Kidney capillary endothelial cell (primary cell): ENCODE results near the gene RAB4B.
"Not testable (repeated sequence)": the region's sequence is repeated elsewhere in the genome, so short reads cannot be mapped to it uniquely, and the experiment has no call there.

Source experiments
- DNase-seq: peaks from one replicate; pipeline ENCODE4 v3.0.0-alpha.2; 2018; ENCODE audit warnings: low spot score

RAB4B gene

GRCh38 chr19:40822704-40823553 lies 44.9 kb downstream of the RAB4B start:
- DNase-seq: not testable (repeated sequence)

GRCh38 chr19:40824916-40825315 lies 46.9 kb downstream of the RAB4B start:
- DNase-seq: not testable (repeated sequence)

GRCh38 chr19:40825460-40826095 lies 47.5 kb downstream of the RAB4B start:
- not testable (repeated sequence) for DNase-seq

GRCh38 chr19:40826312-40826698 lies 48.3 kb downstream of the RAB4B start:
- not testable (repeated sequence) for DNase-seq

- not testable (repeated sequence) for DNase-seq
Measured at GRCh38 chr19:40826699-40827385, 48.8 kb downstream of the RAB4B start.

GRCh38 chr19:40827386-40828247 lies 49.6 kb downstream of the RAB4B start:
- no peak for DNase-seq

GRCh38 chr19:40829205-40829604 lies 51.2 kb downstream of the RAB4B start:
- no peak for DNase-seq

GRCh38 chr19:40830741-40831140 lies 52.7 kb downstream of the RAB4B start:
- DNase-seq: not testable (repeated sequence)

GRCh38 chr19:40831502-40832430 lies 53.7 kb downstream of the RAB4B start:
- no peak for DNase-seq

- not testable (repeated sequence) for DNase-seq
Measured at GRCh38 chr19:40832431-40832790, 54.4 kb downstream of the RAB4B start.

- DNase-seq: not testable (repeated sequence)
Measured at GRCh38 chr19:40833728-40834533, 55.9 kb downstream of the RAB4B start.

- DNase-seq: no peak
Measured at GRCh38 chr19:40836754-40837429, 58.8 kb downstream of the RAB4B start.

GRCh38 chr19:40838477-40838876 lies 60.4 kb downstream of the RAB4B start:
- DNase-seq: not testable (repeated sequence)

- not testable (repeated sequence) for DNase-seq
Measured at GRCh38 chr19:40842012-40842411, 64.0 kb downstream of the RAB4B start.

- DNase-seq: not testable (repeated sequence)
Measured at GRCh38 chr19:40842997-40843652, 65.1 kb downstream of the RAB4B start.

- DNase-seq: not testable (repeated sequence)
Measured at GRCh38 chr19:40843653-40844052, 65.6 kb downstream of the RAB4B start.
